OCI-LY3 (cell line): ENCODE measurements around the gene IL11RA.

ENCODE experiments used
- CTCF ChIP-seq: fragments of 200-600, 300-600 bp; sonication (generic); IDR thresholded peaks from 2 replicates; pipeline ENCODE4 v1.5.1; 2014; ENCODE audit warnings: antibody characterized with exemption, low read length, low read depth
- EZH2phosphoT487 ChIP-seq: fragments of 200-600 bp; shearing (Covaris generic); IDR thresholded peaks from 2 replicates; pipeline ENCODE4 v1.6.1; 2018; ENCODE audit warnings: antibody characterized with exemption, mixed run types, low read depth

DNA sequence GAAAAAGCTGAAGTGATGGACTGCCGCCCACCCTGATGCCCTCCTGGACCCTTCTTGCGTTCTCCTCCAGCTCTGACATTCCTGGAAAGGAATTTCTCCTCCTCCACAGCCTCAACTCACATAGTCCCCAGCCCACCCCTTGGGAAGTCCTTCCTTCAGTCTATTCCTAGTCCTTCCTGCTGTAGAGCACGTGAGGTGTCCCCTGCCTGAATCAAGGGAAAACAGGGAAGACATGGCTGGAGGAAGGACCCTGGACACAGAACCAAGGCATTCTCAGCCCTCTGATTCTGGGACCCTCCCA is 26.8 kb upstream of the IL11RA start:
- no peak for TF ChIP-seq EZH2phosphoT487
- no peak for TF ChIP-seq CTCF
